Erythroblast (primary cell): ENCODE measurements around the gene CCDC51.

Experiments used
- GATA1 ChIP-seq: IDR thresholded peaks from 2 replicates; pipeline ENCODE4 v1.6.1; 2011; ENCODE audit warnings: low read depth, mild to moderate bottlenecking, control low read depth, low read length, moderate library complexity
- POLR2A ChIP-seq: IDR thresholded peaks from 2 replicates; pipeline ENCODE4 v1.6.1; 2011; ENCODE audit warnings: mild to moderate bottlenecking, low read length

DNA sequence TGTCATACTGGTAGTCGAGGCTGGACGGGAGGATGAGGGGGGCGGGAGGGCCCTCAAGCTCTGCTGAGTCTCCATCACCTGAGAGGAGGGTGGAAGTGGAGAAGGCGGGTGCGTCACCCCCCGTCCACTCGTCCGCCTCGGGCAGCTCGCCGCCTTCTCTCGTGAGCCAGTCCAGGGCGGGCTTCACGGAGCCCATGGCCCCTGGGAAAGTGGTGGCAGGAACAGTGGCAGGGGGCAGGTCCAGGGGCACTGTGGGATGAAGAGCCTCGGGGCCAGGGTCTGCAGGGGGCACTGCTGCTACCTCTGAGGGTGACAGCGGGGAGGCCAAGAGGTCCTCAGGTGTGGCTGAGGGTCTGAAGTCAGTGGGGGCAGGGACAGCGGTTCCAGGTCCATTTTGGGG, 20.3 kb downstream of the CCDC51 start:
- TF ChIP-seq POLR2A (no peak), GATA1 (no peak)
